ENCODE measurements around the gene TAF8.

GRCh38 chr6:42135722-42136121 lies 85.4 kb downstream of the TAF8 start:
- TF ChIP-seq, protein P1, sequence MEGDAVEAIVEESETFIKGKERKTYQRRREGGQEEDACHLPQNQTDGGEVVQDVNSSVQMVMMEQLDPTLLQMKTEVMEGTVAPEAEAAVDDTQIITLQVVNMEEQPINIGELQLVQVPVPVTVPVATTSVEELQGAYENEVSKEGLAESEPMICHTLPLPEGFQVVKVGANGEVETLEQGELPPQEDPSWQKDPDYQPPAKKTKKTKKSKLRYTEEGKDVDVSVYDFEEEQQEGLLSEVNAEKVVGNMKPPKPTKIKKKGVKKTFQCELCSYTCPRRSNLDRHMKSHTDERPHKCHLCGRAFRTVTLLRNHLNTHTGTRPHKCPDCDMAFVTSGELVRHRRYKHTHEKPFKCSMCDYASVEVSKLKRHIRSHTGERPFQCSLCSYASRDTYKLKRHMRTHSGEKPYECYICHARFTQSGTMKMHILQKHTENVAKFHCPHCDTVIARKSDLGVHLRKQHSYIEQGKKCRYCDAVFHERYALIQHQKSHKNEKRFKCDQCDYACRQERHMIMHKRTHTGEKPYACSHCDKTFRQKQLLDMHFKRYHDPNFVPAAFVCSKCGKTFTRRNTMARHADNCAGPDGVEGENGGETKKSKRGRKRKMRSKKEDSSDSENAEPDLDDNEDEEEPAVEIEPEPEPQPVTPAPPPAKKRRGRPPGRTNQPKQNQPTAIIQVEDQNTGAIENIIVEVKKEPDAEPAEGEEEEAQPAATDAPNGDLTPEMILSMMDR (IDR thresholded peaks at IDR 0.05; ENCODE audit: low read length), result no peak
- TF ChIP-seq EZH2 (optimal IDR thresholded peaks at IDR 0.05; ENCODE audit: low read depth, low read length) (no peak), EZH2phosphoT487 (IDR thresholded peaks at IDR 0.05; ENCODE audit: low read length) (no peak)

Measured in MM.1S (cell line).